Upper lobe of left lung (tissue), 4 donors: Measurements from ENCODE around the gene LAMA2.

ENCODE experiments used
- POLR2A ChIP-seq, 4 donors: fragments of 450-650 bp; IDR thresholded peaks; one replicate each; pipeline ENCODE4 v1.5.1; 2016 to 2017; ENCODE audit warnings: antibody characterized with exemption in 4 of 4, mild to moderate bottlenecking in 2 of 4
- POLR2AphosphoS5 ChIP-seq, 2 donors: sonication (generic); formaldehyde crosslinking; IDR thresholded peaks; one replicate each; pipeline ENCODE4 v1.5.1; 2017; ENCODE audit warnings: antibody characterized with exemption in 2 of 2
- TF ChIP-seq, protein P1 (sequence below), 6 experiments: fragments of 450-650 bp in 4 of 6; fragments of 200-600 bp in 2 of 6; sonication (generic) in 2 of 6; IDR thresholded peaks; one replicate each; pipeline ENCODE4 v1.5.1; 2016 to 2019; ENCODE audit warnings: antibody characterized with exemption in 6 of 6

DNA sequence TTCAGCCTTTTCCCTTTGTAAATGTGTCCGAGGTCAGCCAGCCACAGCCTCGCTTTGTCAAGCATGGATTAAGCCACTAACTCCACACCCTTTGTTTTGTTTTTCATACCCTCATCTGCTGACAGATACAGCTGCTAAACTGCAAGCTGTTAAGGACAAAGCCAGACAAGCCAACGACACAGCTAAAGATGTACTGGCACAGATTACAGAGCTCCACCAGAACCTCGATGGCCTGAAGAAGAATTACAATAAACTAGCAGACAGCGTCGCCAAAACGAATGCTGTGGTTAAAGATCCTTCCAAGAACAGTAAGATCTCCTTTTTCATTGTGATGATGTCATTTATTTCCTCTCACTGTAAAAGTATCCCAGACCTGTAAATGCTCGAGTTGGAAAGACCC, 557.8 kb downstream of the LAMA2 start:
- TF ChIP-seq POLR2A (IDR thresholded peaks at IDR 0.05) (no peak), POLR2AphosphoS5 (IDR thresholded peaks at IDR 0.05) (no peak)
- TF ChIP-seq, protein P1, sequence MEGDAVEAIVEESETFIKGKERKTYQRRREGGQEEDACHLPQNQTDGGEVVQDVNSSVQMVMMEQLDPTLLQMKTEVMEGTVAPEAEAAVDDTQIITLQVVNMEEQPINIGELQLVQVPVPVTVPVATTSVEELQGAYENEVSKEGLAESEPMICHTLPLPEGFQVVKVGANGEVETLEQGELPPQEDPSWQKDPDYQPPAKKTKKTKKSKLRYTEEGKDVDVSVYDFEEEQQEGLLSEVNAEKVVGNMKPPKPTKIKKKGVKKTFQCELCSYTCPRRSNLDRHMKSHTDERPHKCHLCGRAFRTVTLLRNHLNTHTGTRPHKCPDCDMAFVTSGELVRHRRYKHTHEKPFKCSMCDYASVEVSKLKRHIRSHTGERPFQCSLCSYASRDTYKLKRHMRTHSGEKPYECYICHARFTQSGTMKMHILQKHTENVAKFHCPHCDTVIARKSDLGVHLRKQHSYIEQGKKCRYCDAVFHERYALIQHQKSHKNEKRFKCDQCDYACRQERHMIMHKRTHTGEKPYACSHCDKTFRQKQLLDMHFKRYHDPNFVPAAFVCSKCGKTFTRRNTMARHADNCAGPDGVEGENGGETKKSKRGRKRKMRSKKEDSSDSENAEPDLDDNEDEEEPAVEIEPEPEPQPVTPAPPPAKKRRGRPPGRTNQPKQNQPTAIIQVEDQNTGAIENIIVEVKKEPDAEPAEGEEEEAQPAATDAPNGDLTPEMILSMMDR (IDR thresholded peaks at IDR 0.05) = no peak
